OCI-LY7 (cell line): ENCODE results near the gene CHST13. TPM values are rescaled to one million over a fixed set of nuclear protein-coding genes. Genes with fewer than 3 reads are reported as not detected.

Experiments
- BruUV-seq: library from RNA; stranded (reverse); fragments of 400-500 nt; replicated peaks from 2 replicates; lab custom pipeline; 2021; lab: Mats Ljungman, UMichigan
- CTCF ChIA-PET: fragments of 300-600 bp; sonication (Branson Sonifier 250); formaldehyde crosslinking; loops from one replicate; lab custom pipeline; 2022; ENCODE audit warnings: antibody characterized with exemption; ENCODE audit not compliant: unreplicated experiment; lab: Charles Lee
- POLR2A ChIA-PET: fragments of 300-600 bp; sonication (Branson Sonifier 250); formaldehyde crosslinking; loops from one replicate; lab custom pipeline; 2022; ENCODE audit warnings: antibody characterized with exemption; lab: Charles Lee
- DNase-seq: peaks from one replicate; pipeline ENCODE4 v3.0.0-alpha.2; 2015; ENCODE audit warnings: low spot score
- H2AFZ ChIP-seq: fragments of 200-600 bp; sonication (generic), shearing (Covaris generic); 2 replicates; pipeline ENCODE4 v1.6.1; 2014; ENCODE audit warnings: mild to moderate bottlenecking, antibody characterized with exemption, low read length, moderate library complexity
- H3K27ac ChIP-seq: fragments of 200-600 bp; sonication (generic); 2 replicates; pipeline ENCODE4 v1.5.1; 2014; ENCODE audit warnings: mixed run types, low read depth, mild to moderate bottlenecking, moderate library complexity, low read length, inconsistent platforms; ENCODE audit not compliant: poor library complexity, severe bottlenecking
- H3K36me3 ChIP-seq: fragments of 200-600 bp; sonication (generic); 2 replicates; pipeline ENCODE4 v1.6.1; 2014; ENCODE audit warnings: mild to moderate bottlenecking, antibody characterized with exemption, low read length, moderate library complexity, mixed read lengths; ENCODE audit not compliant: insufficient read depth
- H3K4me1 ChIP-seq: fragments of 200-600 bp; sonication (generic); 2 replicates; pipeline ENCODE4 v1.5.1; 2014; ENCODE audit warnings: mild to moderate bottlenecking, low read length; ENCODE audit not compliant: insufficient read depth, poor library complexity, severe bottlenecking
- H3K4me2 ChIP-seq: fragments of 200-600 bp; sonication (generic); 2 replicates; pipeline ENCODE4 v1.6.1; 2014; ENCODE audit warnings: mild to moderate bottlenecking, low read length
- H3K4me3 ChIP-seq: fragments of 200-600 bp; sonication (generic); 2 replicates; pipeline ENCODE4 v1.5.1; 2014; ENCODE audit warnings: mild to moderate bottlenecking, low read depth, low read length; ENCODE audit not compliant: poor library complexity, severe bottlenecking
- H3K79me2 ChIP-seq: fragments of 200-600 bp; sonication (generic); 2 replicates; pipeline ENCODE4 v1.6.1; 2016; ENCODE audit warnings: low read depth, mild to moderate bottlenecking, low read length, moderate library complexity, mixed read lengths; ENCODE audit not compliant: insufficient read depth
- H3K9me2 ChIP-seq: fragments of 200-600 bp; sonication (generic); 2 replicates; pipeline ENCODE4 v1.6.1; 2016; ENCODE audit warnings: mild to moderate bottlenecking, low read length, mixed read lengths; ENCODE audit not compliant: insufficient read depth
- H3K9me3 ChIP-seq: fragments of 200-600 bp; sonication (generic); 2 replicates; pipeline ENCODE4 v1.6.1; 2014; ENCODE audit warnings: mild to moderate bottlenecking, mixed run types, low read length, mixed read lengths
- H4K20me1 ChIP-seq: fragments of 200-600 bp; sonication (generic); 2 replicates; pipeline ENCODE4 v1.6.1; 2014; ENCODE audit warnings: mild to moderate bottlenecking, antibody characterized with exemption, low read length, moderate library complexity, mixed read lengths; ENCODE audit not compliant: insufficient read depth
- CTCF ChIP-seq: fragments of 200-600 bp; sonication (generic); conservative IDR thresholded peaks from 2 replicates; pipeline ENCODE4 v1.5.1; 2014; ENCODE audit warnings: mild to moderate bottlenecking, antibody characterized with exemption, low read length, moderate library complexity, mixed read lengths
- EZH2phosphoT487 ChIP-seq: fragments of 200-600 bp; sonication (generic); IDR thresholded peaks from 2 replicates; pipeline ENCODE4 v1.6.1; 2018; ENCODE audit warnings: low read depth, borderline replicate concordance, mild to moderate bottlenecking, mixed run types, antibody characterized with exemption, low read length, moderate library complexity, mixed read lengths
- intact Hi-C: fragments of 100-400 bp; cut with micrococcal nuclease; formaldehyde crosslinking; loops from one replicate; pipeline ENCODE4 v1.10.0; 2022; ENCODE audit not compliant: unreplicated experiment
- total RNA-seq, 2 experiments: library from RNA; depleted of rRNA in 1 of 2; stranded (reverse); fragments of >200 nt in 1 of 2; shearing (Covaris generic) in 1 of 2; gene quantifications; 2 replicates each; pipeline ENCODE4 v1.2.3, GENCODE V29; 2014 to 2022

CHST13 gene
- total RNA-seq, 2 experiments from 2014 or later, result not detected

- Histone ChIP-seq H3K27ac (no peak overlapping the region), H3K4me3 (no peak overlapping the region), H2AFZ (no peak overlapping the region), H3K4me2 (no peak overlapping the region), H4K20me1 (no peaks in the 10 kb centered on the region), H3K79me2 (no peaks in the 10 kb centered on the region), H3K9me3 (no peaks in the 10 kb centered on the region), H3K4me1 (no peaks in the 10 kb centered on the region), H3K9me2 (0 out of 2 replicates have a peak, but pooled peaks cover 3% of the 10 kb centered on the region), H3K36me3 (no peaks in the 10 kb centered on the region)
- POLR2A ChIA-PET, result no interaction called here
- CTCF ChIA-PET, result no interaction called here
- no TSS peak for BruUV-seq
- DNase-seq, result no peak
- TF ChIP-seq EZH2phosphoT487 (no peak), CTCF (no peak)
- intact Hi-C loops, result no loop called here
These were observed 45.5 kb downstream of the CHST13 start for GRCh38 chr3:126569390-126569975.

- no peaks in the 10 kb centered on the region for H3K9me3 ChIP-seq
- DNase-seq, result no peak
- no peak overlapping the region for H3K4me2 ChIP-seq
- ChIA-PET POLR2A (no interaction called here), CTCF (no interaction called here)
- H3K27ac ChIP-seq, result no peak overlapping the region
- H3K4me3 ChIP-seq, result no peak overlapping the region
- TF ChIP-seq CTCF (no peak), EZH2phosphoT487 (no peak)
- intact Hi-C loops, result no loop called here
- H3K4me1 ChIP-seq, result no peaks in the 10 kb centered on the region
- BruUV-seq, result no TSS peak
- H2AFZ ChIP-seq, result no peak overlapping the region
- H3K9me2 ChIP-seq, result 0 out of 2 replicates have a peak, but pooled peaks cover 3% of the 10 kb centered on the region
- H3K36me3 ChIP-seq, result no peaks in the 10 kb centered on the region
- H3K79me2 ChIP-seq, result no peaks in the 10 kb centered on the region
- no peaks in the 10 kb centered on the region for H4K20me1 ChIP-seq
These were observed 46.2 kb downstream of the CHST13 start for GRCh38 chr3:126570103-126570541.

GRCh38 chr3:126571078-126571477 lies 47.1 kb downstream of the CHST13 start:
- ChIA-PET POLR2A (no interaction called here), CTCF (no interaction called here)
- TF ChIP-seq CTCF (no peak), EZH2phosphoT487 (no peak)
- DNase-seq, result no peak
- no peak overlapping the region for H2AFZ ChIP-seq
- H3K27ac ChIP-seq, result no peak overlapping the region
- no peaks in the 10 kb centered on the region for H3K4me1 ChIP-seq
- no peaks in the 10 kb centered on the region for H3K9me3 ChIP-seq
- BruUV-seq, result no TSS peak
- no peak overlapping the region for H3K4me2 ChIP-seq
- no peaks in the 10 kb centered on the region for H3K9me2 ChIP-seq
- H3K79me2 ChIP-seq, result no peaks in the 10 kb centered on the region
- H4K20me1 ChIP-seq, result no peaks in the 10 kb centered on the region
- no peak overlapping the region for H3K4me3 ChIP-seq
- no peaks in the 10 kb centered on the region for H3K36me3 ChIP-seq
- intact Hi-C loops, result no loop called here
